SH-SY5Y (cell line): ENCODE data around the gene MBD6.

Source experiments
- GATA3 ChIP-seq: IDR thresholded peaks from 2 replicates; pipeline ENCODE4 v1.6.1; 2011; ENCODE audit warnings: low read depth, mild to moderate bottlenecking, low read length, moderate library complexity

MBD6 gene

DNA sequence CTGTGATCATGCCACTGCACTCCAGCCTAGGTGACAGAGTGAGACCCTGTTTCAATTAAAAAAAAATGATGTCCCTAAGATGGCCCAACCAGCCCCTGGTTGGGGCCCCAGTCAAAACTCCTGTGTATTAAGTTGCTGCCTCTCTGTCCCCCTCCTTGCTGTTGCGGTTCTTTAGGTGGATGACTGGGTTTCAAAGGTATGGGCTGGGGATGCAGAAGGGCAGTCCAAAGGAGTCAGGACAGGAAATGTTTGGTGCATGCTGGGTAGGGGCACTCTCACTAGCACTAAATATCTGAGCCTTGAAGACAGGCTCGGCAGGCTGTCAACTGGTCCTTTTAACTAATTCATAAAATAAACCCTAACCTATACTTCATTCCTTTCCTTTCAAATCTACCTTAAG lies 56.4 kb downstream of the MBD6 start:
- TF ChIP-seq GATA3 = no peak
